Body of pancreas (tissue), 4 donors: ENCODE results near the gene PLK1. TPM values are rescaled to one million over a fixed set of nuclear protein-coding genes. Genes with fewer than 3 reads are reported as not detected.
"Not testable (repeated sequence)": the region's sequence is repeated elsewhere in the genome, so short reads cannot be mapped to it uniquely, and the experiment has no call there.

Experiments
- ATAC-seq: fragments of 150-250 bp; one replicate; pipeline ENCODE4 v1.9.1; 2016
- DNase-seq, 4 donors: peaks; one replicate each; pipeline ENCODE4 v3.0.0-alpha.2; 2019
- H3K27ac ChIP-seq, 4 donors: fragments of 200-600 bp; sonication (generic); 1 replicate in 3 of 4; 2 replicates in 1 of 4; pipeline versions ENCODE4 v1.5.1 to v1.6.1; 2016 to 2019; ENCODE audit warnings: mild to moderate bottlenecking in 1 of 4, mixed read lengths in 1 of 4, moderate library complexity in 1 of 4
- H3K27me3 ChIP-seq, 2 donors: fragments of 200-600 bp; sonication (generic); one replicate each; pipeline ENCODE4 v1.6.0; 2016; ENCODE audit warnings: mild to moderate bottlenecking in 1 of 2
- H3K36me3 ChIP-seq, 2 donors: fragments of 200-600 bp; sonication (generic); replicated peaks in 1 of 2; 2 replicates each; pipeline ENCODE4 v1.5.1; 2016; ENCODE audit warnings: low read depth in 2 of 2; ENCODE audit not compliant: insufficient read depth in 1 of 2
- H3K4me1 ChIP-seq: fragments of 200-600 bp; sonication (generic); one replicate; pipeline ENCODE4 v1.6.0; 2016
- H3K4me3 ChIP-seq, 2 donors: fragments of 200-600 bp; sonication (generic); 1 replicate in 1 of 2; 2 replicates in 1 of 2; pipeline ENCODE4 v1.5.1; 2016 to 2019
- H3K9me3 ChIP-seq, 3 donors: fragments of 200-600 bp; sonication (generic); 1 replicate in 2 of 3; 2 replicates in 1 of 3; pipeline ENCODE4 v1.5.1; 2016
- CTCF ChIP-seq, 7 experiments: fragments of 450-650 bp in 4 of 7; fragments of 200-600 bp in 3 of 7; sonication (generic) in 3 of 7; IDR thresholded peaks; one replicate each; pipeline ENCODE4 v1.5.1; 2016 to 2019; ENCODE audit warnings: antibody characterized with exemption in 7 of 7
- POLR2A ChIP-seq, 3 donors: fragments of 450-650 bp; IDR thresholded peaks; one replicate each; pipeline ENCODE4 v1.6.1; 2016; ENCODE audit warnings: antibody characterized with exemption in 3 of 3, mild to moderate bottlenecking in 2 of 3
- WGBS, 2 donors: methylation state at CpG; one replicate each; pipeline ENCODE4 v1.1.5; 2017; 5-methylcytosine and 5-hydroxymethylcytosine counted together
- intact Hi-C: fragments of 100-400 bp; cut with DNase I; formaldehyde crosslinking; loops from one replicate; pipeline ENCODE4 v1.15.1; 2023
- total RNA-seq, 2 donors: library from RNA; depleted of rRNA; stranded (reverse); fragments of >200 nt; gene quantifications; one replicate each; pipeline ENCODE4 v1.1.0, GENCODE V29; 2016

PLK1 gene
- total RNA-seq, 2 donors from 2014 or later, result 0.52 to 2.3 TPM

GRCh38 chr16:23710504-23710903 lies 31.8 kb downstream of the PLK1 start:
- no peak for DNase-seq
- 73 to 87% methylated on average over 3 of the region's 3 CpGs for WGBS, 2 donors
- H3K9me3 ChIP-seq, result peaks cover 0 to 12% (median 0%) of the 10 kb centered on the region in 3 donors
- H3K4me3 ChIP-seq, result no peak overlapping the region
- no peak for ATAC-seq
- TF ChIP-seq CTCF (IDR thresholded peaks at IDR 0.05) (no peak), POLR2A (IDR thresholded peaks at IDR 0.05) (no peak)
- H3K36me3 ChIP-seq, result no peaks in the 10 kb centered on the region
- intact Hi-C loops, result no loop called here
- no peaks in the 10 kb centered on the region for H3K27me3 ChIP-seq
- H3K27ac ChIP-seq, result no peak overlapping the region
- no peaks in the 10 kb centered on the region for H3K4me1 ChIP-seq

GRCh38 chr16:23711785-23712184 lies 33.1 kb downstream of the PLK1 start:
- no peak for DNase-seq
- Histone ChIP-seq H3K9me3 (peaks cover 0 to 12% (median 0%) of the 10 kb centered on the region in 3 donors), H3K27ac (no peak overlapping the region), H3K36me3 (no peaks in the 10 kb centered on the region), H3K4me3 (no peak overlapping the region), H3K4me1 (no peaks in the 10 kb centered on the region), H3K27me3 (no peaks in the 10 kb centered on the region)
- intact Hi-C loops, result no loop called here
- no peak for ATAC-seq
- TF ChIP-seq CTCF (IDR thresholded peaks at IDR 0.05) (no peak), POLR2A (IDR thresholded peaks at IDR 0.05) (no peak)
- 43% methylated on average over 4 of the region's 4 CpGs; no CpG with 5 or more reads in 1 of the 2 donors for WGBS, 2 donors

GRCh38 chr16:23712976-23713375 lies 34.3 kb downstream of the PLK1 start, which contains the start of gene ERN2:
Gene ERN2, minus strand, starts transcription at chr16:23713222. Its CDS starts 35 bp downstream, at chr16:23713187.
- no peaks in the 10 kb centered on the region for H3K4me1 ChIP-seq
- no peak within 1 kb of the TSS for H3K4me3 ChIP-seq
- DNase-seq (no peak), ATAC-seq (no peak)
- TF ChIP-seq CTCF (IDR thresholded peaks at IDR 0.05), result no peak
- peaks cover 0 to 12% (median 0%) of the 10 kb centered on the region in 3 donors for H3K9me3 ChIP-seq
- intact Hi-C loops, result no loop called here
- WGBS, 2 donors, result 1 to 3% methylated on average over 10 to 37 of the region's 37 CpGs
- H3K36me3 ChIP-seq, result no peaks in the 10 kb centered on the region
- no peaks in the 10 kb centered on the region for H3K27me3 ChIP-seq
- H3K27ac ChIP-seq, result no peak within 1 kb of the TSS

GRCh38 chr16:23716484-23716883 lies 37.8 kb downstream of the PLK1 start:
- H3K27ac ChIP-seq, result no peak overlapping the region
- H3K36me3 ChIP-seq, result no peaks in the 10 kb centered on the region
- ATAC-seq (no peak), DNase-seq (no peak)
- intact Hi-C loops, result no loop called here
- H3K9me3 ChIP-seq, result no peaks in the 10 kb centered on the region
- WGBS, 2 donors, result 67 to 73% methylated on average over 5 of the region's 5 CpGs
- TF ChIP-seq POLR2A (IDR thresholded peaks at IDR 0.05) (no peak), CTCF (IDR thresholded peaks at IDR 0.05) (no peak)
- H3K27me3 ChIP-seq, result no peaks in the 10 kb centered on the region
- no peaks in the 10 kb centered on the region for H3K4me1 ChIP-seq
- no peak overlapping the region for H3K4me3 ChIP-seq

- DNase-seq, H3K27ac ChIP-seq, H3K4me3 ChIP-seq, H3K36me3 ChIP-seq, H3K4me1 ChIP-seq, intact Hi-C loops, H3K27me3 ChIP-seq, H3K9me3 ChIP-seq, ATAC-seq: not testable (repeated sequence)
- 52 to 63% methylated on average over 9 of the region's 9 CpGs for WGBS, 2 donors
These were observed 44.0 kb downstream of the PLK1 start for GRCh38 chr16:23722613-23723240.
